Ammon's horn (tissue), 1 donor: ENCODE measurements around the gene LRRTM4.

ENCODE experiments used
- DNase-seq: peaks from one replicate; pipeline ENCODE4 v3.0.0-alpha.2; 2016; ENCODE audit warnings: low spot score

The LRRTM4 gene

DNA sequence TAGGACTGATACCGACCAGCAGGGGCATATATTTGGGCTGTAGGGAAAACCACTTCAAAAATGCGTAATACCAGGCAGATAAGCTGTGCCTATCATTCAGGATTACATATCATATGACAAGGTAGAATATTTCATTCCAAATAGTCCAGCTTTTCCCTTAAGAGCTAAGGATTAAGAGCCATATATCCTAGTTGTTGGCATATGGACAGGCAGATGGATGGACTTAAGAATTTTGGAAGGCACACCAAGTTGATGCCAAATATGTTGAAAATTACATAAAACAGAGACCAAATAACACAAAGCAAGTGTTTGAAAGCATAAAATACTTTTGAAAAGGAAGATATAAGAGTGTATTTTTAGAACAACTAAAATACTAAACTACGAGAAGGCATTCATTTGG lies 52.1 kb downstream of the LRRTM4 start:
- no peak for DNase-seq

DNA sequence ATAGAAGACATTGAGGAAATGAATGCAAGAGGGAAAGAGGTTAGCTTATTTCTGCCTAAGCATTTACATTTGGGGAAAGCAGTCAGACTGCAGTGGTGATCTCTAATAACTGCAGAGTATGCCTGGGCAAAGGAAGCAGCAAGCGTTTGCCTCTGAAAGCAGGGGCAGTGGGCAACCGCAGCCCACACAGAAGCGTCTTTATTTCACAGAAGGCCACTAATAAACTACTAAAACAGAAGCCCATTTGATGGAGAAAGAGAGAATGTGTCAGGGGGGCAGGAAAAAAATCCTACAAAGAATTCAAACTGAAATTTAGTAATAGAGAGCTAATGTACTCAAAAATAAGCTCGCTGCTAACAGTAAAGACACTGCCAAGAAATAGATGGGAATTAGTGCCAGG lies 53.1 kb downstream of the LRRTM4 start:
- DNase-seq, result peak; percentile 40

DNA sequence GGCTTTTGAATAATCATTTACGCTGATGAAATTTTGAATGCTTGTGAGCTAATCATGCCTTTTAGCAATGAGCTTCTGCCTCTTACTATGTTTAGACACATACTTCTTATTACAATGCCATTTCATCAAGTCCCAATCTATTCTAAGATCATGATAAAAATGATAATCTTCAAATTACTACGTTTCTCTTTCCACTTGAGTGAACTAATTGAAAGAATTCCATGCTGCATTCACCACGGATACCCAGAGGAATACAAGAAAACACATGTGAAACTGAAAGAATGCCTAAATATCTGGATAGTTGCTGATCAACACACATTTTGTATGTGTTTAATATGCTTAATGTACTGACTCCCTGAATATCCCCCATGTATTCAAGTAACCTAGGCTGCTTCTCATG lies 62.3 kb downstream of the LRRTM4 start:
- no peak for DNase-seq

DNA sequence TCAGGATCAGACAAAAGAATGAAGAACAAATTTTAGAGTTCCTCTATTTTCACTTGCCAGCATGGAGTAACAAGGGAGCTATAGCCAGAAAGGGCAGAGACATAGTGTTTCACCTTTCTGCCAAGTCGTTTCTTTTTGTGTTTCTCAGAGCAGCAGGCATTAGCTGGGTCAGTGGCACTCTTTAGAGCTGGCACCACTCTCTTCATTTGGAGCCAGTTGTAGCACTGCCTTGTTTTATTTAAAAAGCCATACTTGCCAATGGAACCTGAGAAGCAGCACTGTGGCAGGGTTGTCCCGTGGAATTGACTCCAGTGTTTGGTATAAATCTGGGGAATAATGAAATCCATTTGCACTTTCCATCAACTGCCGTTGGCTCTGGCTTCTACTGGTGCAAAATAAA lies 64.0 kb downstream of the LRRTM4 start:
- peak; percentile 78 for DNase-seq

DNA sequence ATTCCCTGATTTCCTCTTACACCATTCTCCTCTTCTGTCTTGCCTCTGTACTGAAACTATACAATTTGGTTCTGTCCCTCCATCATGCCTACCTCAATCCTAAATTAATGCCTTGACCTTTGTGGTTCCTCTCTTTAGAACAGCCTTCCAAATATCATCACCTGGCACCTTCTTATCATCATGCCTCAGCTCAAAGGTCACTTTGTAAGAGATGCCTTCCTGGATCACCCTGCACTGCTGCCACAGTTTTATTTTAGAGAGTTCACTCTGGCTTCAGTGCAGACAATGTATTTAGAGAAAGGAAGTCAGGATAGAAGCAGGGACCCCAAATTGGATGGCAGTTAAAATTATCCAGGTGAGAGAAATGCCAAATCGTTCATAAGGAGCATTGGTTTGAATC lies 64.5 kb downstream of the LRRTM4 start:
- no peak for DNase-seq

DNA sequence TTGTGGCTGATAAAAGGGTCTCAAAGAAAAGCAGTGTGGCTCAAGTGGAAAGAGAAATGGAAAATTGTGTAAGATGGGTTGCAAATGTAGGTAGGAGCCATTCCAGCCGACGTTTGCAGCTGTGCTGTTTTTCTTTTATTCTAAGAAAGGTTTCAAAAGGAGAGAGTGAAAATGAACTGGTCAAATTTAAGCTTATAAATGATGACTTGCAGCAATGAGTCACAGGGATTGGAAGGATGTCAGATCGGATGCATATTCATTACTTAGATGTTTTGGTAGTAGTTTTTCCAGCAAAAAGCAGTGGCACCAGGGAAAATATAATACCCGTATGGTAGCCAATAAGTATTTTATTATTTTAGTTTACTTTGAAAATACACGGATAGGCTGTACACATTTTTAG lies 79.1 kb downstream of the LRRTM4 start:
- DNase-seq, result no peak

DNA sequence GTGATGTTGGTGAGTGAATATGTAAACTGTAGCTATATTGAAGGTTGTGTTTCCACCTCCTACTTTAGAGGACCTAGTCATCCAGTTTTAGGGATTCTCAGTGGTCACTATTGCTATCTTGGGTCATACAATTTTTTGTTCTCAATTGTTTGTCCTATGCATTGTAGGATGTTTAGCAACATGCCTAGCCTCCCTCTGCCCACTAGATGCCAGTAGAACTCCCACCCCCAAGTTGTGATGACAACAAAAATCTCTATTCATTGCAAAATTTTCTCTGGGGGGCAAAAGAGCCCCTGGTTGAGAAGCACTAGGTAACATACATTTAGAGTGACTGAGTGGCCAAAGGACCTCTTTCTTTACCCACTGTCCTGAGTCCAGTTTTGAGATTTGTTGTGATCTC lies 87.3 kb downstream of the LRRTM4 start:
- peak; percentile 9 for DNase-seq

DNA sequence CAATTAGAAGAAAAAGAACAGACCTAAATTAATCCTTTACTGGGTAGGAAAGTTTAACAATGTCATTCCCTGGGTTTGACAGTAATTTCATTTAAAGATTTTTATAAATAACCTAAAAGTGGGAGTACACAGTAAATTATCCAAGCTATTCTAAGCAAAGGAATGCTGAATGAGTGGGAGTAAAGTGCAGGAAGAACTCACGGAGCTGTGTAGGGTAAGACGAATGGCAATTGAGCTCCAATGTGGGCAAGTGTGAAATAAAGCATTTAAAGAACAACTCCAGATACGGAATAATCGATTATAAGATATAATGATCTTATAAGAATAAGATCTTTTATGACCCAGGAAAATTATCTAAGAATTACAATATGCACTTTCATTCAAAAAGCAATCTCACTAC lies 93.2 kb downstream of the LRRTM4 start:
- no peak for DNase-seq

DNA sequence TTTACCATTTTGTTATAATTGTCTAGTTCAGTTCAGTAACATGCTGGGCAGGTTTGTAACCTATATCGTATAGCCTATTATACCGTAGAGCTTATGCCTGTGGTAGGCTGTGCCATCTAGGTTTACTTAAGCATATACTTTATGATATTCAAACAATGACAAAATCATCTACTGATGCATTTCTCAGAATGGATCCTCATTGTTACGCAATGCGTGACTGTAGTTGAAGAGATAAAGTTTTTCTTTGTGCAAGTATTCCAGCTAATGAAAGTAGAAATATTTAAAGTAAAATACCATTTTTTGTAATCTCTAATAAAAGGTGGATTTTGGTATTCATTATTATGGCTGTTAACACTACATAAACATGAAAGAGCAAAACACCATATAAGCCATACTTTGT lies 100.2 kb downstream of the LRRTM4 start:
- no peak for DNase-seq

DNA sequence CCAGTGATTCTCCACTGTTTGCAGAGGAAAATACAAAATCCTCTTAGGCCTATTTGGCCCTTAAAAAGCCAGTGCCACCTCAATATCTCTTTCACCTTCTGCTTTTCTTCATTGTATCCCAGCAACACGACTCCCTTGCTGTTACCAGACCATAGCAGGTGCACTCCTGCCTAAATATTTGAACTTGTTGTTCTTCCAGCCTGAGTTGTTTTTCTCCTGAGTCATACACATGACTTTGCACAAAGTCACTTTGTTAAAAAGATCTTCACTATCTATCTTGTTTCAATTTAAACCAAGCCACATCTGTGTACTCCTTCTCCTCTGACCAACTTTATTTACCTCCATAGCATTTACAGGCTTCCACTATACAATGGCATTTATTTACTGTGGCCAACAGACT lies 103.6 kb downstream of the LRRTM4 start:
- no peak for DNase-seq

DNA sequence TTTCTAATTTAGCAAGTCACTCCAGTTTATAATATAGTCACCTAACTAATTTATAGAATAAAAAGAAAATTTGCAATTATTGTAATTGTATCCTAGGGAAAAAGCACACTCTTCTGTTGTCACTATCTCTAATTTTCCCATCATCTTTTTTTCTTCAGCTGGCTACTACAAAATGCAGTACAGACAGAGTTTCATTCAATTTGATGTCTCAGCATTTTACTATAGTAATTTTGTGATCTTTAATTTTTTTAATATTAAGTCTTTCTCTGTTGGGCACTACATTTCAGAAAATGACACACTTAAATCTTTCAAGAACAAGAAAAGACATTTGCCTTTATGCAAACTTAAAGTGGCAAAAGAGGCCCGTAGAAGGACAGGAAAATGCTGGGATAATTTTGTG lies 118.0 kb downstream of the LRRTM4 start:
- DNase-seq, result no peak

DNA sequence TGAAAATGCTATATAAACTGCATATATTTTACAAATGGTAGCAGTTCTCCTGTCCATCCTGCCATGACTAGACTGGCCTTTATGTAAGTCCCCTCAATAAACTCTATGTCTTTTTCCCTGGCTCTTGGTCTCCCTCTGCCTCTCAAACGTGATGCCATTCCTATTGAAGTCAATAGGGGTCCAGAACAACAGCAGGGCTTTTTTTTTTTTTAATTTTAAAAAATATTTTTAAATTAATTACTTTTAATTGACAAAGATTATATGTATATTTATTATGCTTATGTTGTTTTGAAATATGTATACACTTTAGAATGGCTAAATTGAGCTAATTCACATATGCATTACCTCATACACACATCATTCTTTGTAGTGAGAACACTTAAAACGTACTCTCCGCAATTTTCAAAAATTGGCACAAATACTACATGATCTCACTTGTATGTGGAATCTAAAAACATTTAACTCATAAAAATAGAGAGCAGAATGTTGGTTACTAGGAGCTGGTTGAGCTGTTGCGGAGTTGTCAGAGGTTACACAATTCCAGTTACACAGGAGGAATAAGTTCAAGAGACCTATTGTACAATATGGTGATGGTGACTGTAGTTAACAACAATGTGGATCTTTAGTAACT lies 123.1 kb downstream of the LRRTM4 start:
- DNase-seq, result no peak

DNA sequence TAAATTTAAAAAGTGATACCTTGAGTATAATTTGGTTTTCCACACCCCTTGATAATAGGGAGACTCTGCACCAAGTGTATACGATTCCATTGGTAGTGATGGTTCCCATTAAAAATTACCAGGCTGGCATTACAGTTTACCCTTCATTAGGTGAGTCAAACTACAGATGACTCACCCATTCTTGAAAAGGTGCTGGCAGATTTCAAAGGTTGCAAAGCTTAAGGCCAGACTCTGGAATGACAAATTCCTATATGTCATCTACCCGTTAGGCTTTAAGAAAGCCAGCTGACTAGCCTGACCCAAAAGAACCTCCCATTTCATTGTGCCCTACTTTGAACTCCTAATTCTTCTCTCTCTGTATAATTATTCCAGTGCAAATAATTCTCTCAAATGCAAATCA lies 124.4 kb downstream of the LRRTM4 start:
- no peak for DNase-seq

DNA sequence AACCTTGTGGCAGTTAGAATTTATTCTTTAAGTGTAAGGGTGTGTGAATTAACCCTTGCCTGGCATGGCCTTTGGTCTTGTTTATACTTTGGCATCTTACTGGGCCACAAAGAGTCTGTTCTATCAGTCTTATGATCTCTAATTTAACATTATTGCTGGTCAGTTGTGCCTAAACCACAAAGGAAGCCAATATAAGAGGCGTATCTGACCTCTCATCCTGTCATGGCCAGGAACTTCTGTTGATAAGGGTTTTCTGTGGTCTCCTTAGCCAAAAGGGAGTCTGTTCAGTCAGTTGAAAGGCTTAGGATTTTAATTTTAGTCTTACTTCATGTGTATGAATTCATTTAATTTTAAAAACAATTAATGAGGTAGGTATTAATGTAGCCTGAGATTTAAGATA lies 127.2 kb downstream of the LRRTM4 start:
- DNase-seq, result no peak

DNA sequence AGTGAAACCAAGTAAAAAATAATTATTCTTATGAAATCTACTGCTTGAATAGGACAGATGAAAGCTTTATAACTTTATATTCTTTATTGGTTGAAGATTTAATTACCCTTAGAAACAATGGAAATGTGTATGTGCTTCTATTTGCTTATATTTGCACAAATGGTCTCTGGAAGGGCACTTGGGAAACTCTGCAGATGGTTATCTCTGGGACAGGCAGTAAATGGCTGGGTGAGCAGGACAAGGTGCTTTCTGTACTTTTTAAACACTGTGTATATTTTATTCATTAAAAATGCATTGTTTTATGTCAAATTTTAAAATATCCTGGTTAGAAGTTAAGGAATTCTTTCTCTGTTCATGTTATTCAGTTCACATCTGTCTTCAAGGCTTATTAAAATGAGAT lies 131.1 kb downstream of the LRRTM4 start:
- DNase-seq, result no peak

DNA sequence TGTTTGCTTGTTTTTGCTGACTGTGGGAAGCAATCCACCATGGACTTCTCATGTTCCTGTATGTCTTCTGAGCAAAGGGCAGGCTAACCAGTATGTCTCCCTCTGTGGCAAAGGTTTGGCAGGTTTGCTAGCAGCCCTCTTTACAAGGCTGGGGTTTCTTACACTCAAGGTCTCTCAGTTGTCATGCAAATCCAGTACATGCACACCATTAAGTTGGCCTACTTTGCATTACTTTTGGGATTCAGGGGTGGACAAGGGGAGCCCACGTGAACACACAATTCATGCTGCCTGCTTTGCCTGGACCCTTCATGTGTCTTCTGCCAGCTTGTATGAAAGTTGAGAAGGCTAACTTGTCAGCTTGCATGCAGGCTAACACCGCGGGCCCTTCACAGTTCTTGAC lies 134.9 kb downstream of the LRRTM4 start:
- no peak for DNase-seq

DNA sequence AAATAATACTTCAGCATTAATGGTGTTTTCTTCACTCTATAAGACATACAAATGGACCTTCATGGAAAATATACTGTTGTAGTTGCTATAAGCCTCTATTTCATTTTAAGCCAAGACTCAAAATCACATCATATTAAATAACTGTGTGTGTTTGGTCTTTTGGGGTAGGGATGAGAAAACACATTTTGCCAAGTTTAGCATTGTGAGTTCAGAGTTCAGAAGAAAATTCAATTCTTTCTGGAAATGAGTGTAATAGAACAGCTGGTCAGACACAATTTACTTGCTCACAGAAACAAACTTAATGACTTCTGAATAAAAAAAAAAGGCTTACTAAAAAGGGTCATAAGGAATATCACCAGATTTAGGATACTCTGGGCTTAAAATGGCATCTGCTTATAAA lies 149.5 kb downstream of the LRRTM4 start:
- no peak for DNase-seq

DNA sequence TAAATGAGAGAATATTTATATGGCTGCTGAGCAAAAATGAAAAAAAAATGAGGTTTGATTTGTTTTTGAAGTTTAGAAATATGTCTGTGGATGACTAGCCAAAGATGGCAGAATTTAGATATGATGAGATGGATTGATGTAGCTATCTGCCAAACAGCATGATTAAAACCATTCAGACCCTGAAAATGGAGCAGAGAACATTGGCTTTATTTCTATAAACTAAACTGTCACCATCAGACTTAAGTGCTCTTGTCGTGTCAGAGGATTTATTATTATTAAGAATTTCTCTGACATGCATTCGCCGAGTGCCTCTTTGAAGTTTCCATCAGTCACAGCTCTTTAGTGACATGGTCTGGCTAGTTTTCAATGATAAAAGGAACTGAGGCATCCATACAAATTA lies 151.7 kb downstream of the LRRTM4 start:
- DNase-seq, result no peak

DNA sequence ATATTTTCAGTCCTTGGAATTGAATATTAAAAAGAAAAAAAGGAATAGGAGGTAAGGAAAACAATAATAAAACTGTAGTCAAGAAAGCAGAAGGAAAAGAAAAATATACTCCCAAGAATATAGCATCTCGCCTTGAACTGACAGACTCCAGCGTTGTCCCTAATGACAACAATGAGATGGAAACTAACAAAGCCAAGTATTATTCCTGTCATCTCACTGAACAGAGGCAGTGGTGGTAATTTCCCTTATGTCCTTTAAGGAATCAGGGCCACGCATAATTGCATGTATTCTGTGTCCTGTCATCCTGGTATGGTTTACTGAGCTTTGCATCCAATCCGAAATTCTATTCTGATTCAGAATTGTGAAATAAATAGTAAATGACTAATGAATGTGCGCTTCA lies 158.9 kb downstream of the LRRTM4 start:
- no peak for DNase-seq

DNA sequence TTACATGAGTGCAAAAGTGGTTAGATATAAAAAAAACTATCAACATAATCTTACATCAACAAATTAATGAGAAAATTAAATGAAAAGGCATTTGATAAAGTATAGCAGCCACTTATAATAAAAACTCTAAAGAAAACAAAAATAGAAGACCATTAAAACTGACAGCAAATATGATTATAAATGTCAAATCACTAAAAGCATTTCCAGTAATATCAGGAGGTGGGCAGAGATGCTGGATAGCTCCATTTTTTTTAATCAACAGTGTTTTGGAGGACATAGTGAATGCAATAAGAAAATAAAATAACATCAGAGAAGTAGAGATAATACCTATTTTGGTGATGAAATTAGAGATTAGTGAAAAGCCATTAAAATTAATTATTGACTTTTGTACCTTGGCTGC lies 173.4 kb downstream of the LRRTM4 start:
- no peak for DNase-seq

DNA sequence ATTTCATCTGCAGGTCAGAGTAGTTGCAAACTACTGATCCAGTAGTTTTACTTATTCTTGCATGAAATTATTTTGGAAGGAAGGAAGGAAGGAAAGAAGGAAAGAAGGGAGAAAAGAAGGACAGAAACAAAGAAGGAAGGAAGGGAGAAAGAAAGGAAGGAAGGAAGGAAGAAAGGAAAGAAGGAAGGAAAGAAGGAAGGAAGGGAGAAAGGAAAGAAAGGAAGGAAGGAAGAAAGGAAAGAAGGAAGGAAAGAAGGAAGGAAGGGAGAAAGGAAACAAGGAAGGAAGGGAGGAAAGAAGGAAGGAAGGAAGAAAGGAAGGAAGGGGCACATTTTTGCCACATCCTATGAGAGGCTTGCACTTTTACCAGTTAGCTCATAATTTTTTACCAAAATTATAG lies 186.2 kb downstream of the LRRTM4 start:
- no peak for DNase-seq

DNA sequence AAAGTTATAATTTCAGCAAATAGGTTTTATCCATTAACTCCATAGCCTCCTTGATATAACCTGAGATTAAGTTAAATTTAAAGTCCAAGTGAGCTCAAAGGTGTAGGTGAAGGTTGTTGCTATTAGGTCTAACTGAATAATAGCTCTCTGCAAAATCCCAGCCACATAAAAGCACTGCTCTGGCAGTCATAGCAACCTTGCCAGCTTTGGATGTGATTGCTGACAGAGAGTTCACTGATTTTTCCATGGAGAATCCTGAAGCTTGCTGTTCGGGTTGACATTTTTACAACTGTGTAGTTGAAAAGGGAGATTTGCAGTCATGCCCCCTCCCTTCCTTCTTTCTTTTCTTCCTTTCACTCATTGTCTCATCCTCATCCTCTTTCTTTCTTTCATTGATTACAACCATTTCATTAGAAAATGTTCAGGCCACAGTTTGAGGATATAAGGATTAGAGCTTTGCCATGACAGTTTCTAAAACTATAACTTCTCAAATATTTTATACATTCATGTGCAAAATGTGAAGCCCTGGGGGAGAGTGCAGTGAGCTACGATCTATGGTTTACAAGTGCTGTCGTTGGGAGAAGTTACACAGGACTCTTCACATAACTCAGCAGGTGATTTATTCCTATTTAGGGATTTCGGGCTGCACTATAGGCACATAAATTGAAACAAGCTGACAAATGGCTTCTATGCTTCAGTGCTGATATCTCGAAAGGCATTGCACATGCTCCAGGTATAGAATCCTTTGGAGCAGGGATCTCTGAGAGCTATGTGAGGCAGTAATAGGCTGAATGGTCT lies 193.8 kb downstream of the LRRTM4 start:
- DNase-seq, result peak; percentile 27

DNA sequence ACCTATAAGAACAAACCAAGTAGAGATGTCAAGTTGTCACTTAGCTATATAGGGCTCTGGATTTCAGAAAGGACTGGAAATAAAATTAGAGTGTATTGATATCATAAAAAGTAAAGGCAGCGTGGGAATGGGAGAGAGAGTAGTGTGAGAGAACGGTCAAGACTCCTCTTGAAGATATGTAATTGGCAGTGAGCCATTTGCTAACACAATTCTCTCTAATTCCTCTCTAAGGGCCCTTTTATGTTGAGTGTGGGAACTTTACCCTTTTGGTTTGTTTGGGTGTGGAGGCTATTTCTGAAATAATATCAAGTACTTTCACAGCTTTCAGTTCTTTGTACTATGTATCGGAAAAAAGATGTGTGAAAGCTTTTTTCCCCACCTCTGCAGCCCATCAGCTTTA lies 196.8 kb downstream of the LRRTM4 start:
- no peak for DNase-seq

DNA sequence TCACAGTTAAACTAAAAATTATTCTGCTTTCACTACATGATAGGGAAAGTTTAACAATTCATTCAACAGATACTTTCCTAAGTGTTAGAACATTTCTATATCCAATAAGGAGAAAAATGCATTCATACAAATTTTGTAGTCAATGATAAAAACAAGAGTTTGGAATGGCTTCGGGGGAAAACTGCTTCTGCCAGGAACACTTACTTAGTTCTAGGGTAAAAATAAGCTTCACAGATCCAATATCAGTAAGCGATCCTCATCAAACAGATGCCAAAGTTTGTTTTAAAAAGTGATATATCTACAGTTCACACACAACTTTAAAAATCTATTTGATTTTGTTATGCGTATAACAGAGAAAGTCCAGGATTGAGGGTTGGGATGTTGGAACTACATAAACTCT lies 199.7 kb downstream of the LRRTM4 start:
- no peak for DNase-seq
